GM12891 (cell line): ENCODE data around the gene ADAMTS17.

Experiments used
- POLR2A ChIP-seq: IDR thresholded peaks from 2 replicates; pipeline ENCODE4 v1.6.1; 2011; ENCODE audit warnings: low read depth, low read length, control low read depth
- TAF1 ChIP-seq: IDR thresholded peaks from 2 replicates; pipeline ENCODE4 v1.6.1; 2011; ENCODE audit warnings: low read depth, low read length, control low read depth

DNA sequence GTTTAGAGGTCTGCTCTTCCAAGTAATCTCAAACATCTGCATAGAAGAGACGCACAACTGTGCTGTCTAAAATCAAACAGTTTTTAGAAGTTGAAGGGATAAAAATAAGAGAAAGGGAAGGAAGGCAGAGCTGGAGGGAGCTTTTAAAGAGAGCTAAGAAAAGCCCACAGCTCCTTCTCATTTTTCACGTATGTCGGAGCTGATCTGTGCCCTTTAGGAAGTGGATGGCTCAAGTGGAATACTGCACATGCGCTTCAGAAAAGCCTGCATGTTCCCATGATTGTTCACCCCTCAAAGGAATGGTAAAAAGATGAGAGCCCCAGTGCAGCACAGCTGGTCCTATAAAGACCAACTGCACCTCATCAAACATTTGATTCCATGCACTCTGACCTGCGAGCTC is 207.2 kb downstream of the ADAMTS17 start:
- no peak for TF ChIP-seq TAF1
- TF ChIP-seq POLR2A, result no peak
